ENCODE data around the gene STARD10.

The STARD10 gene, protein sequence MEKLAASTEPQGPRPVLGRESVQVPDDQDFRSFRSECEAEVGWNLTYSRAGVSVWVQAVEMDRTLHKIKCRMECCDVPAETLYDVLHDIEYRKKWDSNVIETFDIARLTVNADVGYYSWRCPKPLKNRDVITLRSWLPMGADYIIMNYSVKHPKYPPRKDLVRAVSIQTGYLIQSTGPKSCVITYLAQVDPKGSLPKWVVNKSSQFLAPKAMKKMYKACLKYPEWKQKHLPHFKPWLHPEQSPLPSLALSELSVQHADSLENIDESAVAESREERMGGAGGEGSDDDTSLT

DNA sequence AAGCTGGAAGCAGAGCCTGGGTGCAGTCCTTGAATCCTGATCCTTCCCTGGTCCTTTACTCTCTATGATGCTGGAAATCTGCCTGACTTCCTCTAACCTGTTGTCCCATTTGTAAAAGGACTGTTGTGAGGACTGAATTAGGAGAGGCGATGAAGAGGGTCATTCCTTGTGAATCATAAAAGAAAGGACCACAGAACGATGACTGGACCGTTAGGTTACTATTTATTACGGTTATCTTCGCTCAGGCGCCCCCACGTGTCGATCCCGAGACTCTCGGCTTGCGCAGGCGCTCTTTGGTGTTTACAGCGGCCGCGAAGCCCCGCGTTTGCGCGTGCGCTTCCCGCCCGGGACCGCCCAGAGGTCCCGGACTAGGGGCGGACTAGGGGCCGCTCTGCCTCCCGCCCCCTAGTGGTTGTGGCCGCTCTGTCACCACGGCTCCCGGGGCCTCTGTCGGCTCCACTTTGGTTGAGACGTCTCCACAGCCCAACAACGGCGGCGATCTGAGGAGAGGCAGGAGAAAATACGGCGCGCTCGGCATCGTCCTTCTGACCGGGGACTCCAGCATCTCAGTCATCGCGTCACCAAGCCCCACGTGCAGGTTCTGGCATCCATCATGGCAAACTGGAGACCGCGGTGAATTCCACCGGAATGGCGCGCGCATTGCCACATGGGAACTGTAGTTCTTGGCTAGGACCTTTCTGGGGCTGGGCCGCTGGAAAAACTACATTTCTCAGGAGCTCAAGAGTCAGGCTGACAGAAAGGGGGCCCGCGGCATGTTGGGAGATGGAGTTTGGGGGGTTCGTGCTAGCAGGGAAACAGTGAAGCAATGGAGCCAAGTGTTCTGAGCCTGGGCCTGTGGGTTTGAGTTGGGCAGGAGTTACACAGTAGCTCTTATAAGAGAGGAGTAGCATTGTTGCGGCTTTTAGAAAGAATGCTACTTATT, at the start of gene STARD10:
TSS of gene STARD10 (minus strand) at position 623 of the 943 bp plus-strand sequence. CDS start 12,866 bp downstream, outside the sequence.
- in situ Hi-C loops (cut with HindIII; ENCODE audit: low sequenced_read_pairs): loop anchor here (10.0 kb wide), 1 partner anchor 139 kb away; no protein-coding TSS in a partner anchor

DNA sequence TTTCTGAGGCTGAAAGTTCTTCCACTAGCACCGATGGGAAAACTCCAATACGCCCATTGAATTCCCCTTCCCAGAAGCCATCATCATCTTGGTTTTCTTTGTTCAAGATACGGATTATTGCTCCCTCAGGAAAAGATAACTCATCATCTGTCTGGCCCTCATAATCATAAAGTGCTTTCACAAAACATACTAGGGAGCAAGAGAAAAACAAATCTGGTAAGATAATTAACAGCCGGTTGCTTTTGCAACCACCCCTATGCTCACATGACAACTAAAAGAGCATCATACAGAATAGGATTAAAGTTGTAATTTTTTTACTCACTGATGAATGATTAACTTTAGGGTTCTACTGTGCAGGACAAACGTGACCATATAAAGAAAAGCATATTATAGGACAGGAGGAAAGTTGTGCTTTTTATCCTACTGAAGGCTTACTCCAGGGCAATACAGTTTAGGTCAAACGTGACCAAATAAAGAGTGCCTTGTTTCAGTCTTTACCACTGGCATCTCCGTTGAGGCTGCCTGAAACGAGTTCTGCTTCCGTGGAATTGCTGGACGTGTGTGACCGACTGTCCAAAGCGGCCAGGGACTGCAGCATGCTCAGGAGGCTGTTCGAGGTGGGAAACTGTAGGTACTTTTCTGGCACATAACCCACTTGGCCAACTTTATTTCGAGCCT, 48.9 kb upstream of the STARD10 start:
- in situ Hi-C loops (cut with HindIII; ENCODE audit: low sequenced_read_pairs): no loop called here

DNA sequence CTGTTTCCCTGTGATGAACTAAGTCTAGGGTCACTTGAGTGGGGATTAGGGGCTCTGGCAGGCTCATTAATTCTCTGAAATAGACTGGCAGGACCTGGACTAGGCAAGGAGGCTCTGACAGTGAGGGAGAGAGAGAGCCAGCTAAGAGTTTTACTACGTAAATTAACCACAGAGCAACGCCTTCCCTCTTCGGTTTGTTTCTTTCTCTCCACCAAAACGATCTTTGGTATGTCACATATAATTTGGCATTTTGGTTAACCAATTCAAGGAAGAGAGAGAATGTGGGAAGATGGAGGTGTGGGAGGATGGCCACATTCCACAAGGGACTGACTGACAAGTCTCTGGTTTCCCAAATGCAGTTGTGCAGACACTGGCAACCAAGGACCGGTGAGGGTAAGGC, 48.3 kb upstream of the STARD10 start:
- in situ Hi-C loops (cut with HindIII; ENCODE audit: low sequenced_read_pairs): no loop called here

DNA sequence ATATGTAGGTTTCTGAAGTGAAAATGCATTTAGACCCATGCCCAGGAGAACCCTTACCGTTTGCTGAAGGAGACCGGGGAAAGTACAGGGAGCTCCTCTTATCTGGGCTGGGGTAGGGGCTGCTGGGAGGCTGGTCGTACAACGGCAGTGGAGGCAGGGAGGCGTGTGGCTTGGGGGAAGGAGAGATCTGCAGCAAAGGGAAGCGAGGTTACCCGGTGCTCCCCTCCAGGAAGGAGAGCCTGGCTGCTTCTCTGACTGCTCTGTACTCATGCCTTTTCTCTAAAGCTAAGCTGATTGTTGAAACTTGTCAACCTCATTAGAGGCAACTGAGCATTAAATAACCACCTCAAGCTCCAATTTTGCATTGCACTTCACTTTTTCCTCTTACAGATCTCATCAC, 47.5 kb upstream of the STARD10 start:
- in situ Hi-C loops (cut with HindIII; ENCODE audit: low sequenced_read_pairs): no loop called here

DNA sequence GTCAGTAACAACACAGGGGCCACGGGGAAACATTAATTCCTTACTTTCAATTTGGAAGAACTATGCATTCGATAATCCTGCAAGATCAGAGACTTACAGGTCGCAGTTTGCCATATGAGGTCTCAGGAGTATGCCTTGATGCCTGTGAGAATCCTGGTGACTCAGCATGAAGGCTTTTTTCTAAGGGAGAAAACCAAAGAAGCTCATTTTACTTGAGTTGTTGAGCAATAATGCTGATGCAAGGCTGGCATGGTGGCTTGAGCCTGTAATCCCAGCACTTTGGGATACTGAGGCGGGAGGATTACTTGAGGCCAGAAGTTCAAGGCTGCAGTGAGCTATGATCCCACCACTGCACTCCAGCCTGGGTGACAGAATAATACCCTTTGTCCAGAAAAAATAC, 46.9 kb upstream of the STARD10 start:
- in situ Hi-C loops (cut with HindIII; ENCODE audit: low sequenced_read_pairs): no loop called here

DNA sequence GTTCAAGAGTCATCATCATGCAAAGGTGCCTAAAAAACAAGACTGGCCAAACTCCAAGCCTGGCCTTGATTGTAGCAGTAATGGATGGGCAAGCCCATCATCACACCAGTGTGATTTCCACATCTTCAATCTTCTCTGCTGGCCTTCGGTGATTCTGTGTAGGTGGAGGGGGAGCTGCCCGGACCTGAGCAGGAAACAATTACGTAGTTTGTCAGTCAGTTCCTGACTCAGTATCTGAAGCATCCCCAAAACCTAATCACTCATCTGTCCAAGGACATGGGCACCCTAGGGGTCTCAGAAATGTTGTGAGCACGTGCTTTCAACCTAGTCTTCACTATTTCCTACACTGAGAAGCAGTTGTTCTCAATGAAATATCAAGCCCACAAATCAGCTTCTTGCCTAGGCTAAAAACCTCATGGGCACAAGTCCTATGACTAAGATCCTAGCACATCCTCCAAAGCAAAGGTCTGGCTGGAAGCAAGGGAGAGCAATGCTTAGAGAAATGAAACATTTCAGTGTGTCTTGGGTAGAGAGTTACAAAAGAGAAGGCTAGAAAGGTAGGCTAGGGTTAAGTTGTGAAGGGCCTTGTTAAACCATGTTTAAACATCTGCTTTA, 45.0 kb upstream of the STARD10 start:
- in situ Hi-C loops (cut with HindIII; ENCODE audit: low sequenced_read_pairs): no loop called here

DNA sequence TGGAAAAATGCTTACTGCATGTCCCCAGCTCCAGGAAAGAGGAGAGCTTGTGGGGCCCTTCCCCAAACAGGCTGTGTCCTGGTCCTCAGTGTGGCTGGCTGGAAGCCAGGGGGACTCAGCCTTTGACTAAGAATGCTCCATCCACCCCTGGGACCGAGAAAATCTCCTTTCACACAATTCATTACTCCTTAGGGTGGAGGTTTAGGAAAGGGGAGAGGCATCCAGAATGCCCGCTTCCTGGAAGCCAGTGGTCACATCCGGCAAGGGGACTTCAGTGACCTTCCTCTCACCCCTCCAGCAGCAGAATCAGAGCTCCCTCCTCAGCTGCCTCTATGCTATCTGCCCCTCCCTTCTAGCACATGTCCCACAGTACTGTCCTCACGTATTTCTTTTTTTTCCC, 42.3 kb upstream of the STARD10 start:
- in situ Hi-C loops (cut with HindIII; ENCODE audit: low sequenced_read_pairs): no loop called here

DNA sequence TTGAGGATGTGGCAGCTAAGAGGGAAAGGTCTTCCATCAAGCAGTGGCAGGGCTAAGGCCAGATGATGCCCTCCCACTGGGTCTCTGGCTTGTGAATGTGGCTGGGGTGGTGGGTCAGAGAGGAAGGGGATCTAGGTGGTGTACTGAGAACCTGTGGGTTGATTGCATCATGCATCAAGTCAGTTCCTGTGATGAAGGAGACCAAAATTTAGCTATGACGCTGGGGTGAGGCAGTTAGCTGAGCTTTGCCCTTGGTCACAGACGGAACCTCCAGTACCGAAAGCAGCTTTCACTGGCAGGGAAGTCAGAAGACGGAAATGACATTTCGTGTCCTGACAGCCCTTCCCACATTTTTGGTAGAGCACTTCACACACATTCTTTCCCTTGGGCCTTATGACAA, 41.1 kb upstream of the STARD10 start:
- in situ Hi-C loops (cut with HindIII; ENCODE audit: low sequenced_read_pairs): no loop called here

DNA sequence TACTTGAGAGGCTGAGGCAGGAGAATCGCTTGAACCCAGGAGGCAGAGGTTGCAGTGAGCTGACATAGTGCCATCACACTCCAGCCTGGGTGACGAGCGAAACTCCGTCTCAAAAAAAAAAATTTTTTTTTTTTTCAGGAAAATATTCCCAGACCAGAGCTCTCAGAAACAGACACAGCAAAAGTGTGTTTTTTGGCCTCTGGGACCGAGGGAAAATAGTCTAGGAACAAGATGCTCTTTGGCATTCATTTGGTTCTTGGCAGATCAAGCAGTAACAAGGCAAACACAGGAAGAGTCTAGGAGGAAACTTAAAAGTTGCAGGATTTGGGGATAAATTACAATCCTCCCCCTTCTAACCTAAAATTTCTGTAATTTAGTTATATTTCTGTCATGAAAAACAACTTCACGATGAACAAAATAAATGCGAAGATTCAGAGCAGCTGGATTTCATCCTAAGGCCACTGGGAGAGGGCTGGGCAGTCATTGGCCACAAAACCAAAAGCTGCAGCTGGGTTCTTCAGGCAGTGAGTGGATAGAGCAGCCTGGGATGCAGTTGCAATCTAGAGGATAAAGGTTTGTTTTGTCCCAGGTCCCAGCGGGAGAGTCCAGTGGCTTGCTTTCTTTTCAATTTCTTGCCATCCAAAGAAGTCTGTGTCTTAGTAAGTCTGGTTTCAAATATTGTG, 40.1 kb upstream of the STARD10 start:
- in situ Hi-C loops (cut with HindIII; ENCODE audit: low sequenced_read_pairs): no loop called here

DNA sequence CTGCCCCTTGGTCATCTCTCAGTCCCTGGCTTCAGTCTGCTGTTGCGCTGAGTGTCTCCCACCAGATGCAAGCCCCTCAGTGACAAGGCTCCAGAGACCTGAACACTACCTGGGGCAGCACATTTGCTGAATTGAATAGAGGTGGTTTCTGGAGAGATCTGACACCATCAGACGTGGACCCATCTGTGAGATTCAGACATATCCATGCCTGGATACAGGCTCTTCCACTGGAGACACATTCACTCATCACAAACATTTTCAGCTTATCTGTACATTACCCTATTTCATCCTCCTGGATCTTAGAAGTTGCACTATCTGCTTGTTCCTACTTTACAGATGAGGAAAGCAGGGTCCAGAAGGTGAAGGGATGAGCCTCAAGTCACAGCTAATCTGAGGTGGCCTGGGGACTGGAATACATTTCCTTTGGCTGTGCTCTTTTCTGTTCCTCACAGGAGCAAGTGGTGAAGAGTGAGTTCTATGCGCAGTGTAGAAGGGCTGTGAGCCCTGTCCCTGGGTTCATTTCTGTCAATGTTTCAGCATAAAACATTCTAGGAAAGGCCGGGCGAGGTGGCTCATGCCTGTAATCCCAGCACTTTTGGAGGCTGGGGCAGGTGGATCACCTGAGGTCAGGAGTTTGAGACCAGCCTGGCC, 39.4 kb upstream of the STARD10 start:
- in situ Hi-C loops (cut with HindIII; ENCODE audit: low sequenced_read_pairs): no loop called here

DNA sequence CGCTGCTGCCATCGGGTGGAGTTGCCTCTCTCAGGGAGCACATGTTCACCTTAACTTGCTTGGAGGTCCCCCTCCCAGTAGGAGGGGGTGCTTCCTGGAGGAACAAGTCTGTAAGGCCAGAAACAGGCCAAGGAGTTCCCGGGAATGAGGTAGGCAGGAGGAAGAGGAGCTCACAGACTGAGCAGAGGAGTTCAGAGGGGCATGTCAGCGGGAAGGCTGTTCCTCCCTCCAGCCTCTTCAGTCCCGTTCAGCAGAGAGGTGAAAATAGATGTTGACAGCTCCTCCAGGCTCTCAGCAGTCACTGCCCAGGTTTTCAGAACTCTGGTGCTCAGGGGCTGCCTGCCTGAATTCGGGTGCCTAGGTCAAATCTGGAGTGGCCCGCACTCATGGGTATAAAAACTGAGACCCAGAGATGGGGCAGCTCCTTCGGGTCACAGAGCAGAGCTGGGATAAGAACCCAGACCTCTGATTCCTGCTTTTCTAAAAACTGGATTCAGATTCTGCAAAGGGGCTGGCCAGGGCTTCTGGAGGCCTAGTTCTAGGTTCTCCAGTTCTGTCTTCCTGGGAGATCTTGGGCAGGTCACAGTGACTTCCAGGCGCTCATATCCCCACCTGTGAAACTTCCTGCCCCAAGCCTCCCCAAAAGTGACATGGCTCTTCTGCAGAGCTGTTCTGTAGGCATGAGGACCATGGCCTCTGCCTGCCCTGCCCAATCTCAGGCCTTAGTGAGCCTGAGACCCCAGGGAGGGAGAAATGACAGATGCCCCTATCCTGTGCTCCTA, 38.6 kb upstream of the STARD10 start:
- in situ Hi-C loops (cut with HindIII; ENCODE audit: low sequenced_read_pairs): no loop called here

DNA sequence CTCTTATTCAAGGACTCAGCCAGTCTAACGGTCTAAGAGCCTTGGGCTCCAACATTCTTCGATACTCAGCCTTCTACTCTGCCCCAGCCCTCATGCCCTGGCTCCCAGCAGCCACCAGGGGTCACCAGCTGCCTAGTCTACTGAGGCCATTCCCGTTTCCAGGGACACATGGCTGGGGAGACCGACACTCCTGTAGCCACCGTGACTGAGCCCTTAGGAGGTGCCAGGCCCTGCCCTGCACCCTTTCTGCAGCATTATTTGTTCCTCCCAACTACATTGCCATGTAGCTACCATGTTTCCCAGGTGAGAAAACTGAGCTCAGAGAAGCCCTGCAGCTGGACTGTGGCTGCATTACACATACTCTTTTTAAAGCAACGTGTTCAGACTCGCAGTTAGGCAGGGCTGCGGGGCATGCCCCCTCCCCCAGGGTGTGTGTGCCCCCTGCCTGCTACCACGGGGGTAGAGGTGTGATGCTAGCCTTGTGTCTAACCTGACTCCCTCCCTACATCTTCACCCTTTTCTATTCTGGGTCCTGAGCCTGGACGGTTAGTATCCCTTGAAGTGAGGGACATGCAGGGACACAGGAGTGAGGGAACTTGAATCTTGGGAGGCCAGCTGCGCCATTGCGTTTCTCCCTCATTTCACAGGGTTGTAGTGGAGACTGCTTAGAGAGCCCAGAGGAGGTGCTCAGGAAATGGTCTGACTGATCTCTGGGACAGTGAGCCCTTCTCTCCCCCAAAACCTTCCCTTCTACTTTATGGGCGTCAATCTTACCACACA, 37.9 kb upstream of the STARD10 start:
- in situ Hi-C loops (cut with HindIII; ENCODE audit: low sequenced_read_pairs): no loop called here

DNA sequence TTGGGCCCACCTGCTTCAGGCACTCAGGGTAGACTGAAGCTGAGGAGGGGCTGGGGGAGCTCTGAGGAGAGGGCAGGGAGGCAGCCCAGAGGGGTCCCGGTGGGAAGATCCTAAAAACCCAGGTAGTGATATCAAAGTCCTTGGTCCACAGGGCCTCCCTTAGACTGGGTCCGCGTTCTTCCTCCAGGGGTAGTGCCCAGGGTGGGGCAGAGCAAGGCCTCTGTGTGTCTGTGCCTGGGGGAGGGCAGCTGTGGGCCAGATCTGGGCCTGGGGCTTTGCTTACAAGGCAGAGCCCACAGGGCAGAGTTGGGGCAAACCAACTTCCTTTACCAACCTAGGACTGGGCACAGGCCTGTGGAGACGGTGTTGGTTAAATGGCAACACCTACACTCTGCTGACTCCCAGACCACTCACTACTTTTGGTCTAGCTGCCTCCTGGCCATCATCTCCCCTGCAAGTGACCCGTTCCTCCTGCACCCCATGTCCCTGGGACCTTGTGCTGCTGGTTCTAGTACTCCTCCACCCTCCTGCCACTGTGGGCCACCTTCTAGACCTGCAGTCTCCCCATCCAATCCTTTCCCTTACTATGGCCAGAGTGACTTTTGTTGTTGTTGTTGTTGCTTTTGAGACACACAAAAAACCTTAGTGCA, 36.2 kb upstream of the STARD10 start:
- in situ Hi-C loops (cut with HindIII; ENCODE audit: low sequenced_read_pairs): loop anchor here (10.0 kb wide), 3 partner anchors 45 to 175 kb away; no protein-coding TSS in a partner anchor

DNA sequence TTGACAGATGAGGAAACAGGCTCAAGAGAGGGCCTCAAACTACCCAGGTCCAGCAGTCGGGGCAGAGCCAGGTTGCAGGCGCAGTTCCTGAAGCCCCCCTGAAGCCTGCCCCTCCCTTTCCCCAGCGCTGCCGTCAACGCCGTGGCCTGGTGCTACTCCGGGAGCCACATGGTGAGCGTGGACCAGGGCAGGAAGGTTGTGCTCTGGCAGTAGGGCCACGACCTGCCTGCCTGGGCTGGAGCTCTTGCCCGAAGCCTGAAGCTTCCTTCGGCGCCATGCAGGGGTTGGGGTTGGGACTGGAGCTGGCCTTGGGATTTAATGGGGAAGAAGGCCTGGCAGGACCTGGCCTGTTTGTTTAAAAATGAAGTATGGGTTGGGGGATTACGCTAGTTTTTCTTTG, 35.3 kb upstream of the STARD10 start:
- in situ Hi-C loops (cut with HindIII; ENCODE audit: low sequenced_read_pairs): loop anchor here (10.0 kb wide), 3 partner anchors 46 to 174 kb away; no protein-coding TSS in a partner anchor

DNA sequence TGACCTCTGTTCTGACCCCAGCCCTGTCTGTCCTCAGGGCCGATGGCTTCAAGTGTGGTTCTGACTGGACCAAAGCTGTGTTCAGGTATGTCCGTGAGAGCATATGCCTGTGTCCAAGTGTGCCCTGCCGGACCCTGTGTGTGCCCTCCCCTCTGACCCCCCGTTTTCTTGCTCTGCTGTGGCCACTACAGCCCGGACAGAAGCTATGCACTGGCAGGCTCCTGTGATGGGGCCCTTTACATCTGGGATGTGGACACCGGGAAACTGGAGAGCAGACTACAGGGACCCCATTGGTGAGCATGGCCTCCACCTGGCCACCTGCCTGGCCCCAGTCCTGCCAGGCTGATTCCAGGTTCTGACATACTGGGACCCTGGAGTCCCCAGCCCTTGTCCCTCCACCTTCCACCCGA, 34.9 kb upstream of the STARD10 start:
- in situ Hi-C loops (cut with HindIII; ENCODE audit: low sequenced_read_pairs): loop anchor here (10.0 kb wide), 3 partner anchors 46 to 174 kb away; no protein-coding TSS in a partner anchor

DNA sequence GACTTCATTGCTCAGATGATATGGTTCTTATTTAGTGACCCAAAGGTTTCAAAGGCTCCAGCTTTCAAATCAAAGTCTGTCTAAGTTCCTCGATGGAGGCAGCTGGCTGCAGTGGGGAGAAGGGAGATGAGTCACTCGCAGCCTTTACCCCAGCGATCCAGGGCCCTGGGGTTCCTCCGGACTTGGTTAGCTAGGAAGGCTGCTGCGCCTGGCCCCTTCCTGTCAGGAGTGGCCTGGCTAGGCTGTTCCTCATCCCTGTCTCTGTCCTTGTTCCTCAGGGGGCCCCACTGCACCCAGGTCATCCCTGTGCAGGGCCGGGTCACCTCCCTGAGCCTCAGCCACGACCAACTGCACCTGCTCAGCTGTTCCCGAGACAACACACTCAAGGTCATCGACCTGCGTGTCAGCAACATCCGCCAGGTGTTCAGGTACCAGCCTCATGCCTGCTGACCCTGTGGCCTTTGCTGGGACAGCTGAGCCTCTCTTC, 34.3 kb upstream of the STARD10 start:
- in situ Hi-C loops (cut with HindIII; ENCODE audit: low sequenced_read_pairs): loop anchor here (10.0 kb wide), 3 partner anchors 47 to 173 kb away; no protein-coding TSS in a partner anchor

DNA sequence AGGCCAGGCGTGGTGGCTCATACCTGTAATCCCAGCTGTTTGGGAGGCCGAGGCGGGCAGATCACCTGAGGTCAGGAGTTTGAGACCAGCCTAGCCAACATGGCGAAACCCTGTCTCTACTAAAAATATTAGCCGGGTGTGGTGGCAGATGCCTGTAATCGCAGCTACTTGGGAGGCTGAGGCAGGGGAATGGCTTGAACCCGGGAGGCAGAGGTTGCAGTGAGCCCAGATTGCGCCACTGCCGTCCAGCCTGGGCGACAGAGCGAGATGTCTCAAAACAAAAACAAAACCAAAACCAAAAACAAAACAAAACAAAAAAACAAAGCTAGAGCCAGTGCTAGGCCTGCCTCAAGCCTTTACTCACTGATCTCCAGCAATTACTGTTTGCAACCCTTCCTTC, 33.8 kb upstream of the STARD10 start:
- in situ Hi-C loops (cut with HindIII; ENCODE audit: low sequenced_read_pairs): loop anchor here (10.0 kb wide), 3 partner anchors 47 to 173 kb away; no protein-coding TSS in a partner anchor
